Measurements from ENCODE around the gene EVA1B. TPM values are rescaled to one million over a fixed set of nuclear protein-coding genes. Genes with fewer than 3 reads are reported as not detected.
A peak's percentile ranks its signal among the peaks of the same experiment; 100 is the strongest.

Gene EVA1B
- total RNA-seq, 4 donors from 2014 or later, result 4.4 to 19.0 (median 11.4) TPM

DNA sequence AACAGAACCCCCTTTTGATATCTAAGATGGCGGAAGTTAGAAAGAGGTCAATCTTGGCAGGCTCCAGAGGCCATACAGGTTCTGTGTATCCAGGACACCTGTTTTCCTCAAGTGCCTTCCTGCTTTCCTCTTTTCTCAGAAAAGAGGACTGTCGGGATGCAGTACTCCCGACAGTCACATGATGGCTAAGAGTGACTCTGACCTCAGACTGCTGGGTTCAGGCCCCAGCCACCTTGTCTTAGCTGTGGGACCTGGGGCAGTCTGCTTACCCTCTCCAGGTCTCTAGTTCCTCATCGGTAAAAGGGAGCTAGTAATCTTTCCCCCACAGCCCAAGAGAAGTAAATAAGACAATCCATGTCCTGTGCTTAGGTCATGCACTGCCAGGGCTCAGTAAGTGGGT lies 32.4 kb upstream of the EVA1B start:
- no peaks in the 10 kb centered on the region for H3K9me3 ChIP-seq
- DNase-seq, result no peak
- no peak overlapping the region for H3K27ac ChIP-seq
- H3K4me1 ChIP-seq, result peaks cover 0 to 17% (median 0%) of the 10 kb centered on the region in 4 donors
- no peak overlapping the region for H3K4me3 ChIP-seq
- peaks cover 0 to 71% (median 0%) of the 10 kb centered on the region in 3 donors for H3K36me3 ChIP-seq
- TF ChIP-seq CTCF (IDR thresholded peaks at IDR 0.05) (no peak), POLR2A (IDR thresholded peaks at IDR 0.05) (no peak)
- H3K27me3 ChIP-seq, result no peaks in the 10 kb centered on the region

- Histone ChIP-seq H3K27me3 (no peaks in the 10 kb centered on the region), H3K4me3 (no peak overlapping the region), H3K4me1 (peaks cover 0 to 17% (median 1%) of the 10 kb centered on the region in 4 donors), H3K36me3 (peaks cover 0 to 66% (median 0%) of the 10 kb centered on the region in 3 donors), H3K9me3 (no peaks in the 10 kb centered on the region), H3K27ac (no peak overlapping the region)
- DNase-seq, result no peak
- TF ChIP-seq POLR2A (IDR thresholded peaks at IDR 0.05) (no peak), CTCF (IDR thresholded peaks at IDR 0.05) (no peak)
These were observed 31.0 kb upstream of the EVA1B start for GRCh38 chr1:36354486-36354885.

DNA sequence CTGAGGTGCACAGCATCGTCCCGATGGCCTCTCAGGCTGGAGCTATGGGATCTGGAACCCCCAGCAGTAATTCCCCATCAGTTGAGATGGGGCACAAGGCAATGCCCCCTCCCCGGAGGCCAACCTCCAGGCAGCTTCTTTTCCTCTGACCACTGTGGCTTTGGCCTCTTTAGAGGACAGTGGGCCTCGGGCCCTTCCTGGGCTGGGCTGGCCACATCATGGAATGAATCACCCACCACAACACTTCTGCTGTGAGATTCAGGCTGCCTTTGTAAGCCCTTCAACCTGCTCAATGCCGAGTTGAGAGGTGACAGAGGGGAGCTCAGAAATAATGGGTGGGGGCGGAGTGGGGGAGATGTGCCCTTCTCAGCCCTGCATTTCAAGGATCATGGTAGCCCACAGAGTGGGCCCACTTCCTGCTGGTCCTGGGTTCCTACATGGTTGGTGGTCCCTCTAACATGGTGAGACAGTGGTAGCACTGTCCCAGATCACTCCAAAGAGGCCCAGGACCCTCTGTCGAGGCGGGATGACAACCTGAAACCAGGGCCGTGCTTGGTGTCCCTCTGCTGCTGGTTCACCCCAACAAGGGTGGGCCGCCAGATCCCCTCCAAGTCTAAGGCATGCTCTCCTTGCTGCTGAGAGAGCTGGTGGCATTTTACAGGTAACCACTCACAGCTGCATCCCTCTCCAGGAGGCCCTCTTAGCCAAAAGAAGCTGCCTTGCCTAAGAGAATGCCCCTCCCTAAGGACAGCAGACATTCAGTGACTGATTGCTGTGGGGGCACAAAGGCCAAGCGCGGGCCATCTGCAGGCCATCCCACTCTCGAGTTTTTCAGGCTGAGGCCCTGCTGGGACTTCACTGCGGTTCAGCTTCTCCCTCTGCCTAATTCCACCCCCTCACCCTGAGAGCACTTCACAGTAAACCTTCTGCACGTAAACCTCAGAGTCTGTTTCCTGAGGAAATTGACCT lies 29.7 kb upstream of the EVA1B start:
- Histone ChIP-seq H3K27me3 (no peaks in the 10 kb centered on the region), H3K9me3 (no peaks in the 10 kb centered on the region), H3K36me3 (peaks cover 0 to 64% (median 0%) of the 10 kb centered on the region in 3 donors), H3K4me1 (peaks cover 0 to 17% (median 4%) of the 10 kb centered on the region in 4 donors), H3K27ac (no peak overlapping the region), H3K4me3 (no peak overlapping the region)
- DNase-seq, result no peak
- no peak for TF ChIP-seq POLR2A (IDR thresholded peaks at IDR 0.05)
- TF ChIP-seq CTCF (IDR thresholded peaks at IDR 0.05), result no peak

GRCh38 chr1:36352125-36352909 lies 28.9 kb upstream of the EVA1B start:
- Histone ChIP-seq H3K9me3 (no peaks in the 10 kb centered on the region), H3K4me3 (no peak overlapping the region), H3K27me3 (no peaks in the 10 kb centered on the region), H3K4me1 (peaks cover 0 to 17% (median 4%) of the 10 kb centered on the region in 4 donors), H3K36me3 (peaks cover 0 to 63% (median 0%) of the 10 kb centered on the region in 3 donors), H3K27ac (peak overlapping the region in 2 of 4 donors; percentile 40 to 55)
- DNase-seq, result no peak
- no peak for TF ChIP-seq CTCF (IDR thresholded peaks at IDR 0.05)
- TF ChIP-seq POLR2A (IDR thresholded peaks at IDR 0.05), result no peak

DNA sequence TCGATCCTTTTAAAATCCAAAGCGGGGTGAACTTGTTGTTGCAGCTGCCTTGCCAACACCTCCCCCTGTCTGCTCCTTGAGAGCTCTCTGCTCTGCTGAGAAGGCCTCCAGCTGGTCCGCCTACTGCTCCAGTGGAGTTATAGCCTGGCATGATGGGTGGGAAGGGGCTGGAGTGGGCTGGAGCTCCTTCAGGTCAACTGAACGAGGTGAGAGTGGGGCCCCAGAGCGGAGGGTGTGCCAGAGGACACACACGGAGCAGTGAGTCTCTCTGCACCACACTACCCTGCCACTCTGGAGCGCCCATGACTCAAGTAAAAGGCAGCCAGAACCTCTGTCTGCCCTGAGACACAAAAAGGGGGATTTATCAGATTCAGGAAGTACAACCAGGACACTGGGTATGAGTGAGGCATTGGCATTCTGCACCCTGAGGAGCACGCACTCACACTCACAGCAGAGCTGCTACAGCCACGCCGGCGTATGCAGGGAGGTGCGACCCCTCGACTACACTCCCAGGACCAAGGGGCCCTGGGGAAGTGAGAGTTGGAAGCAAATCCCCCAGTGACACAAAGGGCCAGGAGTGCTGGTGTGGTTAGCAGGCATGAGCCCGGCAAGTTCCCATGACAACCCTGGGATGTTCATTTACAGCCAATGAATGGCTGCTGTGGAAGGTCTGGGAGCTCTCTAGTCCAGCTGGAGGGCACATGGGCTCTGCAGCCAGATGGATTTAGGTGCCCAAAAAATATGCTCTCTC lies 28.0 kb upstream of the EVA1B start:
- Histone ChIP-seq H3K4me1 (peaks cover 0 to 17% (median 4%) of the 10 kb centered on the region in 4 donors), H3K4me3 (no peak overlapping the region), H3K27ac (peak overlapping the region; percentile 40 to 55 (median 48)), H3K9me3 (no peaks in the 10 kb centered on the region), H3K27me3 (no peaks in the 10 kb centered on the region), H3K36me3 (peaks cover 0 to 64% (median 0%) of the 10 kb centered on the region in 3 donors)
- no peak for DNase-seq
- TF ChIP-seq CTCF (IDR thresholded peaks at IDR 0.05) (no peak), POLR2A (IDR thresholded peaks at IDR 0.05) (no peak)

All from Peyer's patch (tissue), 4 donors.